ENCODE data around the gene MAPK8.

The MAPK8 gene

DNA sequence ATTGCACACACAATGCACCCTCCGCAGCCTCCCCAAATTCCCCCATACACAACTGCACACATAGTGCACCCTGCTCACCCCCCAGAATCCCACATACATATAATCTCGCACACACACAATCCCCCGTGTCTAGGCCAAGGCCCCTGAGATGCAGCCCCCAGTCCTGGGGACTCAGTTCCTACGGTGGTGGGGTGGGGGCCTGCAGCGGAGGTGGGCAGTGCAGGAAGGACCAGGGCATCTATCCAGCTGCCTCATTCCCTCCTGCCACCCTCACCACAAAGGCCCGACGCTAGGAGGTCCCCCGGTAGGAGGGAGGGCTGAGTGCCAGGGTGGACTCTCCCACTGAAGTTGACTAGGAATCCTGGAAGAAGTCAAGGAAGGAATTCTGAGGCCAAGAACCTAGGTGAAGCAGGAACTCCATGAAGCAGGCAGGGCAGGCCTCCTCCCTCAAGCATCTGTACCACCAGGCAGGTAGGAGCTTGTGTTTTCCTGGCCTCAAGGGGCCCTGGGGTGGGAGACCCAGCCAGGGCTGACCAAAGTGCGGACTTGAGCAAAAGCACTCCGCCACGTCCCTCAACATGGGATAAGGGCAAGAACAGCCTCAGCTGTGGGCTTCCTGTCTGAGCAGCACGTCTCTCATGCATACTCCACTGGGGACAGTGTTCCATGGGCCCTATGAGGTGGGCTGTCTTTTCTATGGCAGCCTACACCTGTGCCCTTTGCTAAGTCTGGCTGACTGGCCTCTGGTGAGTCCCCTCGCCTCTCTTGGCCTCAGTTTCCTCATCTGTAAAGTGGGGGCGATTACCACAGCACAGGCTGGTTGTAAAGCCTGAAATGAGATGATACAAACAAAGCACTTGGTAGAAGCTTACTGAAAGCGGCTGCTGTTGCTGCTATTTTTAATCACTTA is 145.7 kb downstream of the MAPK8 start:
- DNase-seq, result no peak

- DNase-seq, result no peak
These were observed 146.5 kb downstream of the MAPK8 start for GRCh38 chr10:48452879-48453412.

- DNase-seq, result no peak
These were observed 147.2 kb downstream of the MAPK8 start for GRCh38 chr10:48453451-48454301.

DNA sequence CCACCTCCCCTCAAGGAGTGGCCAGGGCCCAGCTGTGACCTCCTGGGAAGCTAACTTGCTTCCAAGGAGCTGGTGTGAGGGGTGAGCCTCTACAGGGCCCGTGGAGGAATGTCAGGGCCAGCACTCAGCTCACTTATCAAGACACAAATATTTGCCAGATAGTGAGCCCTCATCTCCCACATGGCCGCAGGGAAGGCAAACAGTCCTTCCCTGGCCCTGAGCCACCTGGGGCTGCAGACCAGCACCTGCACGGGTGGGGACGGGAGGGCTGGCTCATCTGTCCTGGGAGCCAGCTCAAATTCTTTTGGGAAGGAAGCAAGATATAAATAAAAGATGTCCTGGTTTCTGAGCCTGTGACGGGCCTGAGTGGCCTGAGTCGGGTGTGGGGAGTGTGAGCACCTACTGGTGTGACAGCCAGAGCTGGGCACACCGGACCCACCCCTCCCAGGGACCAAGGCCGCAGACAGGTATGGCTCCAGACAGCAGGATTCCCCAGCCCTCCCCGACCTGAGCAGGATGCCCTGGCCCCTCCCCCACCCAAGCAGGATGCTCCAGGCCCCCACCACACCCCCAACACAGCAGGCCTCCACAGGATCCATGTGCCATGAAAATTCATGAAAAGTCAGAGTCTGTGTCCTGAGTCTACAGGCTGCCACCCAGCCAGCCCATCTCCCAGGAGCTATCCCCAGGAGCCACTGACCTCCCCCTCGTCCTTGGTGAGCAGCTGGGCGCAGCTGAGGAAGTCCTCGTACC is 148.0 kb downstream of the MAPK8 start:
- DNase-seq, result no peak

DNA sequence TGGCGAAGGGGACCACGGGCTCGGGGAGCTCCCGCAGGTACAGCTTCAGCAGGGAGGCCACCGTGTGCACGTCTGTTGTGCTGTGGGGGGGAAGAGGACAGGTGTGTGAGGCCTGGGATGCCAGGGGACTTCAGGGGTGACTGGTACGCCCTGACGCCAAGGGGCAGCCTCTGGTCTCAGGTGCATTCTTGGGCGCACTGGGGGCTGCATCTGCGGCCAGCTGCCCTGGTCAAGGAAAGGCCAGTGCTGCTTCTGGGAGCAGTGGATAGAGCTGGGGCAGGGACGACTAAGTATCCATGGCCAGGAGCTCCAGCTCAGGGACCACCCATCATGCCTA is 148.5 kb downstream of the MAPK8 start:
- no peak for DNase-seq

DNA sequence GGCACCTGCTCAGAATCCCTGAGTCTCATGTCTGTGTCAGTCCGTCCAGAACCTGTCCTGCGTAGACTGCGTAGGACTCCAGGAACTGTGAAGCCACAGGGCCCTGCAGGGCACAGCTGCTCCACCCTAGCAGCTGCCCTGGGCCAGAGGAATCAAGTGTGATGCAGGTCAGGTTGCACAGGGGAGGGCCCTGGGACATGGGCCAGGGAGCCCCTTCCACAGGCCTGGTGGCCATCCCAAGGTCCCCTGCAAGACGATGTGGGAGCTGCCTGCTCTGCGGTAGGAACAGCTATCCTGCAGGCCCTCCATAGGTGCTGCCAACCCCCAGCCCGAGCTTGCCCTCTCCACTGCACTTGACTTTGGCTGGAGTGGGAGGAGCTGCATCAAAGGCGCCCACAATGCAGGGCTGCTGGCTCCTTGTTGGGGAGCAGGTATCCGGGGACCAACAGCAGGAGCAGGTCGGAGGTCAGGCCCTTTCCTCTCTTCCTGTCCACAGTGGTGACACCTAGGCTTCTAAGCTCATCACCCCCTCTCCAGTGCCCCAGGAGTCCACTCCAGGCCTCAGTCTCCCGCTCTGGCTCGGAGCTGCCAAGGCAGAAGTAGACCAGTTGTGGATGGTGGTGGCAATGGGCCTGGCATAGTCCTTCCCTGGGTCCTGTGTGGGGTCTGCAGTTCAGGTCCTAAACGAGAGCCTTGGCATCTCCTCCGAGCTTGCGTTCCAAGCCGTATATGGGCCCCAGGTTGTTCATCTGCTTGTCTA is 149.1 kb downstream of the MAPK8 start:
- DNase-seq, result no peak

DNA sequence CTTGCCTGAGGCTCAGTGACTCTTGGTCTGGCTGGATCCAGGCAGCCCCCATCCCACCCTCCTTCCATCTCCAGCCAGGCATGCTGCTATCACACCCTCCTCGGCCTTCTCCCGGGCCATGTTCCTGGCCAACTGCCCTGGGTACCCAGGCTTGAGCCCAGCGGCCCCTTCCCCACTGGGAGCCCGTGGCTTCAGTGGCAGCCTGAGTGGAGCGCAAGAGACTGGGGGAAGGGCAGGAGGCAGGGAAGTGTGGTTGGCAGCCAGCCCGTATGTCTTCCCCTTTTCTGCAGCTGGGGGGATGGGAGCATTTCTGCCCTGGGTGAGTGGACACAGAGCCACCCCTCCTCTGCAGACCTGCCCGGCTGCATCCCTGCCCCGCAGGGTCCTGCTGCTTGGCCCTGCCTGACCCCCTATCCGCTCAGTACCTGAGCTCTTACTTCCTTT is 149.9 kb downstream of the MAPK8 start:
- no peak for DNase-seq

DNA sequence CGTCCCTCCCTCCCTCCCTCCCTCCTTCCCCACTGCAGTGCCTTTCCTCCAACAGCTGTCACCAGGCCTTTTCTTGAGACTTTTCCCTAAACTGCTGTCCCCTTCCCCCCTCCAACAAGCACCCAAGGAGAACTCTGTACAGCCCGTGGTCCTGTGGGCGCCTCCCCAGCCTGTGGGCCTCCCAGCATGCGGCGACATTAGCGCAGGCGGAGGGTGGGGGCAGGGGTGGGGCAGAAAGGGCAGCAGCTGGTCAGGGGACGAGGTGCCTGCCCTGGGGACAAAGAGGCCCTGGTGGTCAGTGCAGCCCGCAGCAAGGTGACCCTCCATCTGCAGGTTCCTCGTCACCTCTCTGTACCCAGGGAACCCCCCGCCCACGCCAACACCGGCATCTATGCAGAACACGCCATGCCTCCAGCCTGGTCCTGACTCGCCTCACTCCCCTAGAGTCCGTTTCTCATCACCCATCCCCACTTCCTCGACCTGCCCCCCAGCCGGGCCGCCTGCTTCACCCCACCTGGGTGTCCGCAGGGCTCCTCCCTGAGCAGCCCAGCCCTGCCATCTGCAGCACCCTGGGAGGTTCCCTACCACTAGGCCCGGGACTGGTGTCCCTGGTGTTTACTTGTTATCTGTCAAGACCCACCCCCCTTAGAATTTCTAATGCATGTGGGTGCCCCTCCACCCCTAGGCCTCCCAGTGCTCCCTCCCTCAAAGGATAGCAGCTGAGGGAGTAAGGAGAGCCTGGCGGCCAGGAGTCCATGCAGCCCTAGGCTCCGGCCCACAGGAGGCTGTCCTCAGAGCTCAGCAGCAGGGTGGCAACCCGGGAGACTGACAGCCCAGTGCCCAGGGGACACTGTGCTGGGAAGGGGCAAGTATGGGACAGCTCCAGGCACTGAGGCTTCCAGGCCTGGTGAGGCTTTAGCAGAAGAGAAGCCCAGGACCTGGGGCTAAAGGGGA is 150.6 kb downstream of the MAPK8 start:
- no peak for DNase-seq

DNA sequence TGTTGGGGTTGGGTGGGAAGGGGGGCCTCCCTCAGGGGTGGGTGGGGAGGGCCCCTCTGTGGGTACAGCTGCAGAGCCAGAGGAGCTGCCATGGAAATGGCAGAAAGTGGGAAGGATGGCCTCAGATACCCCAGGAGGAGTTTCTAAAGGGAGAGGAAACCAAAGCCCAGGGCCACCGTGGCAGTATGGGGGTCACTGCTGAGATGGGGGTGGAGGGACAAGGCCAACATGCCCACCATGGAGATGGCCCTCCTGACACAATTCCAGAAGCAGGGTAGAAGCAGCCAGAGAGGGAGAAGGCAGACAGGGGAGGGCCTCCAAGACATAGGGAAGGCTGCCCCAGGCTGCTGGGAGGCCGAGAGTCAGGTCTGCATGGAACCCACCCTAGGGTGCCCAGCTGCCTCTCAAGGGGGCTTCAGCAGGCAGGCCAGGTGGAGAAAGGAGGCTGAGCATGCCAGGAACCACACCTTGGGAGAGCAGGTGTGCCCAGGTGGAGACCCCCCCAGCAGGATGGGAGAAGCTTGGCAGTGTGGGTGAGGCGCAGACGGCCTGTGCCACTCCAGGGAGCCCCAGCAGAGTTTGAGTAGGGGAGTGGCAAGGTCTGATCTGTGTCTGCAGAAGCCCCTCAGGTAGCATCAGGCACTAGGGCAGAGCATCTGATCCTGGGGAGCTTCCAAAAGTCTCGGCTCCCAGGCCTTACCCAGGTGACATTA is 151.6 kb downstream of the MAPK8 start:
- no peak for DNase-seq

GRCh38 chr10:48458662-48459048 is 152.2 kb downstream of the MAPK8 start:
- DNase-seq, result no peak

DNA sequence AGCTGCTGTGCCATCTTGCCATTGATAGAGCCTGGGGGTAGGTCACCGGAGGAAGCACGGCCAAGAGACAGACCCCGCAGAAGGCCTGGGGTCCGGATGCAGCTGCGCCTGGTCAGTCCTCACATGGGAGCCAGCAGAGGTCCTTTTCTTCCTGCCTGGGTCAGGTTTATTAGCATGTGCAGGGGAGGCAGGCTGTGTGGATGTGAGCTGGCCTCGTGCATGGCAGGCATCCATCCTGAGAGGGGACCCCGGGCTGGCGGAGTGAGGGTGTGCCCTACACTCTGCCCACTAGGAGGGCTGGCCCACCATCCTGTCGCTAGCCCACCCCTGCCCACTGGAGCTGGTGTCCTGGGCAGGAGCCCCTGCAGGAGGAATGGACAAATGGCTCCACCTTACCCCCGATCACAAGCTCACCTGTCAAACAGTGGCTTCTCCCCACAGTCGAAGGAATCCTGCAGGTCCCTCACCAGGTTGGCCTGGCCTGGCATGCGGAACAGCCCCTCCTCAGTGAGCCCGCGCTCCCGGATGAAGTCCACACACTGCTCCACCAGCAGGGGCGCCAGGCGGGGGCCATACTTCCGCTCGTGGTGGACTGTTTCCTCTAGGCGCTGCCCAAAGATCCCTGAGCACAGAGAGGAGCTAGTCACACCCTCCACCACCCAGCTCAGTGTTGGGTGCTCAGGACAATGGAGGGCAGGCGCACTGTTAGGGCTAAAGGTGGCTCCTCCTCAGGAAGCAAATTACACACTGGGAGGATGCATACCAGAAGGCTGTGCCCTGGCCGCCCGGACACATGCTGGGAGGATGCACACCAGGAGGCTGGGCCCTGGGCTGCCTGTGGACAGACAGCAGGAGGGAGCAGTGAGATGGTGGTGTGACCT is 153.0 kb downstream of the MAPK8 start:
- DNase-seq, result no peak

DNA sequence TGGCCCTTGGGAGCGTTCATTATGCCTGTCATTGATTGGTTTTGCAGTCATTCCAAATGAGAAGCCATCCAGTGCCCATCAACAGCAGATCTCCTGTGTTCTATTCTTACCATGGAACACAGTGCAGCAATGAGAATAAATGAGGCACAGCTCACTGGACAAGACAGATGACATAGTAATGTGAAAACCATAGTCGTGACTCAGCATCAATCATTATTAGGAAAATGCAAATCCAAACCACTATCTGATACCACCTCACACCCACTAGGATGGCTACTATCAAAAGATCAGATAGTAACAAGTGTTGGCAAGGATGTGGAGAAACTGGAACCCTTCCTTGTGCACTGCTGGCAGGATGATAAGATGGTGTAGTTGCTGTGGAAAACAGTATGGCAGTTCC is 153.7 kb downstream of the MAPK8 start:
- DNase-seq, result no peak

GRCh38 chr10:48461623-48462481 is 155.4 kb downstream of the MAPK8 start:
- DNase-seq, result no peak

DNA sequence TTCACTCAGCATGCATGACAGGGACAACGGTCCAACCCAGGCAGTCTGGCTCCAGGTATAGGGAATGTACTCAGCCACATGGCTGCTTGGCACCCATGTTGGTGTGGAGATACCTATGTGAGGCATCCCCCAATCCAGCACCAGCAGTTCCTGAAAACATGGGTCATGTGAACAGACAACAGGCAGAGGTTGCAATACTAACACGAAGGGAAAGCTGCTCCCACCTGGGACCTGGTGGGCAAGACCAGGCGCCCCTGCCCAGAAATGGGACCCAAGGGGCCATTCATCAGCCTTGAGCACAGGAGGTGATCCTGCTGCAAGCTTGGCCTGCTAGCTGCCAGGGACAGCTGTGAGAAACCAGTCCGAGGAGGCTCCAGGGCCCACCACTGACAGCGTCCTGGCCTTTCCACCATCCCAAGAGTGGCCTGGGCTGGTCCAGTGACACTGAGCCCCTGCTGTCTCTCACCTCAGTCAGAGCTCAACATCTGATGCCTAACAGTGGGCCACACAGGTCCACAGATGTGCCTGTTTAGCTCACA is 156.1 kb downstream of the MAPK8 start:
- no peak for DNase-seq

GRCh38 chr10:48463318-48464003 is 157.0 kb downstream of the MAPK8 start:
- no peak for DNase-seq

GRCh38 chr10:48464121-48464870 is 157.8 kb downstream of the MAPK8 start:
- DNase-seq, result no peak

All from NCI-H1930 (cell line).